ENCODE data around the gene HMCES. TPM values are rescaled to one million over a fixed set of nuclear protein-coding genes. Genes with fewer than 3 reads are reported as not detected.

The HMCES gene
- total and polyA plus RNA-seq, 2 donors, result 33.2 to 59.4 TPM

DNA sequence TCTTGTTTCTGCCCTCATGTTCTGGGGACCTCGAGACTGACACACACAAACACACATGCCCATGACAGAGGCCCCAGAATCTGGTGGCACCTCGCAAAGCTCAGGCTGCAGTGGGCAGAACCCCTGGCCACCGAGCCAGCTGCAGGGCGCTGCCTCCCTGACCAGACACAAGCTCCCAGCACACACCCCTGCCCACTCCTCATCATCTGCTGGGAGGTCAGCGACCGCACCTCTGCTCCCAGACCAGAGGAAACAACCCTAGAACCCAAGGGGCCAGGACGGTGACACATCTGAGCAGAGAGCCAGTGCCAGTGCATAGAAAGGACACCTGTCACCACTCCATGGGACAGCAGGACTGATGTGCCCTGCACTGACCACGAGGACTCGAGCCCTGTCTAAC, 43.2 kb downstream of the HMCES start:
- no peak for DNase-seq (ENCODE audit: low read depth in 6 of 9, low spot score in 9 of 9)
- WGBS, result 97% methylated on average over 9 of the region's 9 CpGs
- Histone ChIP-seq H3K36me3 (ENCODE audit: control insufficient read depth in 2 of 2, insufficient read depth in 2 of 2, low read length in 1 of 2) (peaks cover 0 to 7% of the 10 kb centered on the region in 2 donors), H3K9me3 (ENCODE audit: control insufficient read depth in 2 of 2, insufficient read depth in 1 of 2, low read length in 1 of 2) (no peaks in the 10 kb centered on the region), H3K4me1 (ENCODE audit: control insufficient read depth in 2 of 2, insufficient read depth in 2 of 2, low read length in 2 of 2) (peaks cover 14% of the 10 kb centered on the region in 2 donors), H3K27ac (ENCODE audit: low read depth in 1 of 2, low read length in 1 of 2) (no peak overlapping the region), H3K4me3 (ENCODE audit: low read length in 2 of 2) (no peak overlapping the region), H3K27me3 (ENCODE audit: control insufficient read depth in 2 of 2, insufficient read depth in 1 of 2, low read length in 1 of 2) (no peaks in the 10 kb centered on the region)

DNA sequence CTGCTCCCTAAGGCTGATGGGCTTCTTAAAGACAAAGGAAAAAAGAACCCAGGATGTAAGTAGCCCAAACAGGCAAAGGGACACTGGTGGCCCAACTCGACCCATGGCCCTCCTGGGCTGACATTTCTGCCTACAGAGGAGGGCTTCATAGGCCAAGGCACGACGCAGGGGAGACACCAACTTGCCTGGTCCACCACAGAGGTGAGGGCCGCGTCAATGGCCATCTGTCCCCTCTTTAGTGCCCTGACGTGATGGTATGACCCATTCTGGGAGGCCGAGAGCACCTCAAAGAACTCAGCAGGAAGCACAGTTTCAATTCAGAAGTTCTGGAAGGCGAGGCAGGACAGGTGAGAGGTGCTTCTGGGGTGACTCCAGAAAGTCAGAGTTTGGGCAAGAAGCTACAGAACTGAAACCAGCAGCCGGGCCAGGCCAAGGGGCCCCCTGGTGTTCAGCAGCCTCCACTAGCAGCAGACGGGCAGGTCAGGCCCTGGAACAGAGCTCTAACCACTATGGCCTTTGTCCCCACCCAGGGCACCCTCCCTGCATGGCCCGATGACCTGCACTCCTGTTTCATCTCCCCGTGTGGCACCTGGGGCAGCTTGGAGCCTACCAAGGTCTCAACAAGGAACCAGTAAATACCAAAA, 45.1 kb downstream of the HMCES start:
- no peak for DNase-seq (ENCODE audit: low read depth in 6 of 9, low spot score in 9 of 9)
- H3K4me3 ChIP-seq (ENCODE audit: low read length in 2 of 2), result no peak overlapping the region
- H3K27me3 ChIP-seq (ENCODE audit: control insufficient read depth in 2 of 2, insufficient read depth in 1 of 2, low read length in 1 of 2), result no peaks in the 10 kb centered on the region
- 93% methylated on average over 12 of the region's 12 CpGs for WGBS
- H3K27ac ChIP-seq (ENCODE audit: low read depth in 1 of 2, low read length in 1 of 2), result no peak overlapping the region
- peaks cover 0 to 7% of the 10 kb centered on the region in 2 donors for H3K36me3 ChIP-seq (ENCODE audit: control insufficient read depth in 2 of 2, insufficient read depth in 2 of 2, low read length in 1 of 2)
- H3K9me3 ChIP-seq (ENCODE audit: control insufficient read depth in 2 of 2, insufficient read depth in 1 of 2, low read length in 1 of 2), result no peaks in the 10 kb centered on the region
- H3K4me1 ChIP-seq (ENCODE audit: control insufficient read depth in 2 of 2, insufficient read depth in 2 of 2, low read length in 2 of 2), result no peaks in the 10 kb centered on the region

DNA sequence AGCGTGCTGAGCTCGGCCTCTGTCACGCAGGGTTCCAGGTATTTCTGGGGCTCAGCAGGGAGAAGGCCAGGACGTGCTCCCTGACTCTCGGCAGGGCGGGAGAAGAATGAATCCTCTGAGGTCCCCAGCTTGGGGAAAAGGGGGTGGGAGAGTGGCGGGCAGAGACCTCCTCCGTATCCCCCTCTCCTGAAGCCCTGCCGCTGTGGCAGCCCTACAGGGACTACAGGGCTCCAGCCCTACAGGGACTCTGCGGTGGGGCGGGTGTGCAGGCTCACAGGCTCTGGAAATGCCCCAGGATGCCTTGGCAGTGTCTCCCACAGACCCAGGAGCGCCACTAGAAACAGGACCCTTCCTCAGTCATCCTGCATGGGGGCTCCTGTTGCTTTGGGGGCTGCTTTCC, 46.2 kb downstream of the HMCES start:
- no peak for DNase-seq (ENCODE audit: low read depth in 6 of 9, low spot score in 9 of 9)
- Histone ChIP-seq H3K27ac (ENCODE audit: low read depth in 1 of 2, low read length in 1 of 2) (no peak overlapping the region), H3K27me3 (ENCODE audit: control insufficient read depth in 2 of 2, insufficient read depth in 1 of 2, low read length in 1 of 2) (no peaks in the 10 kb centered on the region), H3K4me1 (ENCODE audit: control insufficient read depth in 2 of 2, insufficient read depth in 2 of 2, low read length in 2 of 2) (no peaks in the 10 kb centered on the region), H3K4me3 (ENCODE audit: low read length in 2 of 2) (no peak overlapping the region), H3K36me3 (ENCODE audit: control insufficient read depth in 2 of 2, insufficient read depth in 2 of 2, low read length in 1 of 2) (peaks cover 0 to 7% of the 10 kb centered on the region in 2 donors), H3K9me3 (ENCODE audit: control insufficient read depth in 2 of 2, insufficient read depth in 1 of 2, low read length in 1 of 2) (no peaks in the 10 kb centered on the region)
- WGBS, result 98% methylated on average over 12 of the region's 12 CpGs

DNA sequence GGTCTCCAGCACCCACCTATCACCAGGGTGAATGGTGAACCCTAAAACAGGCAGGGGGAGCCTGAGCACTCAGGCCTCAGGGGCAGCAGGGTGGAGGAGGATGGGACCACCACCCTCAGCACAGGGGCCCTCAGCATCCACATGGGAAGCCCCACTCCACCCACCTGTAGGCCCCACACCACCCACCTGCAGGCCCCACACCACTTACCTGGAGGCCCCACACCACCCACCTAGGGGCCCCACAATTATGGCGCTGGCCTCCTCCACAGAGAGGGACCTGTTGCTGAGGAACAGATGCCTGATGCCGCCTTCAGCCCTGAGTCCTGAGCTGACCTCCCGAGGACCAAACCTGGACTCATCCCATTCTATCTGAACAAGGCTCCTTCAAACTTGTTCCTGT, 46.7 kb downstream of the HMCES start:
- Histone ChIP-seq H3K27ac (ENCODE audit: low read depth in 1 of 2, low read length in 1 of 2) (no peak overlapping the region), H3K4me1 (ENCODE audit: control insufficient read depth in 2 of 2, insufficient read depth in 2 of 2, low read length in 2 of 2) (no peaks in the 10 kb centered on the region), H3K27me3 (ENCODE audit: control insufficient read depth in 2 of 2, insufficient read depth in 1 of 2, low read length in 1 of 2) (no peaks in the 10 kb centered on the region), H3K9me3 (ENCODE audit: control insufficient read depth in 2 of 2, insufficient read depth in 1 of 2, low read length in 1 of 2) (no peaks in the 10 kb centered on the region), H3K4me3 (ENCODE audit: low read length in 2 of 2) (no peak overlapping the region), H3K36me3 (ENCODE audit: control insufficient read depth in 2 of 2, insufficient read depth in 2 of 2, low read length in 1 of 2) (peaks cover 0 to 7% of the 10 kb centered on the region in 2 donors)
- 98% methylated on average over 3 of the region's 3 CpGs for WGBS
- DNase-seq (ENCODE audit: low read depth in 6 of 9, low spot score in 9 of 9), result no peak

DNA sequence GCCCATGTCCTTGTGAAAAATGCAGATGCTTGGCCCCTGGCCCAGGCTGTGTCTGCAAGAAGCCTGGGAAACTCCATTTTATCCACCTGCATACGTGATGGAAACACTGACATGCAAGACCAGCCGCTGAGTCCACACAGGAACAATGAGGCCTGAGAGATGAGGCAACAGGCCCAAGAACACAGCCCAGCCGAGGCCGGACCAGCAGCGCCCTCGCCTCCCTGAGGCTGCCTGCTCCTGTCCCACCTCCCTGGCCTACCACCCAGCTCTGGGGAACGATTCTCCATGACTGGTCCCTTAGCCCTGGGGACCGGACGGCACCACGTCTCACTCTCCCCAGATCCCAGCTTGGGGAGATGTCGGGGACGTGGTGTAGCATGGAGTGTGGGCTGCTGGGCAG, 47.5 kb downstream of the HMCES start:
- Histone ChIP-seq H3K4me1 (ENCODE audit: control insufficient read depth in 2 of 2, insufficient read depth in 2 of 2, low read length in 2 of 2) (no peaks in the 10 kb centered on the region), H3K36me3 (ENCODE audit: control insufficient read depth in 2 of 2, insufficient read depth in 2 of 2, low read length in 1 of 2) (peaks cover 0 to 5% of the 10 kb centered on the region in 2 donors), H3K4me3 (ENCODE audit: low read length in 2 of 2) (no peak overlapping the region), H3K27me3 (ENCODE audit: control insufficient read depth in 2 of 2, insufficient read depth in 1 of 2, low read length in 1 of 2) (no peaks in the 10 kb centered on the region), H3K27ac (ENCODE audit: low read depth in 1 of 2, low read length in 1 of 2) (no peak overlapping the region), H3K9me3 (ENCODE audit: control insufficient read depth in 2 of 2, insufficient read depth in 1 of 2, low read length in 1 of 2) (no peaks in the 10 kb centered on the region)
- WGBS, result 96% methylated on average over 12 of the region's 12 CpGs
- DNase-seq (ENCODE audit: low read depth in 6 of 9, low spot score in 9 of 9), result no peak

DNA sequence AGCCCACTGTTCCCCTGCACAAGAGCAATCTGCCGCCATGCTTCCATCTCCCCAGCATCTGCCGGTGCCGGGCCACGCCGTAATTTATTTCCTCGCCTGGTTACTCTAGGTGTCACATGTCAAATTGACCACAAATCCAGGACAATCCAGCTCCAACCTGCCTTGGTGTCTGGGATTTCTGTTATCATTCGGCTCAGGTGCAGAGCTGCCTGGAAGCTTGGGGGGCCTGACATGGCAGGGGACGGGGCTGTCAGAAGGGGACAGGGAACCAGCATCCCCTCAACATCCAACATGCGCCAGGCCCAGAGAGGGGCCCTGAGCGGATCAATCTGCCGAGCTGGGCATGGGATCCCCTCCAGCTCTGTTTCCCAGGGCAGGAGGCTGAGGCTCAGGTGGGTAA, 47.9 kb downstream of the HMCES start:
- Histone ChIP-seq H3K27ac (ENCODE audit: low read depth in 1 of 2, low read length in 1 of 2) (no peak overlapping the region), H3K27me3 (ENCODE audit: control insufficient read depth in 2 of 2, insufficient read depth in 1 of 2, low read length in 1 of 2) (no peaks in the 10 kb centered on the region), H3K4me1 (ENCODE audit: control insufficient read depth in 2 of 2, insufficient read depth in 2 of 2, low read length in 2 of 2) (no peaks in the 10 kb centered on the region), H3K36me3 (ENCODE audit: control insufficient read depth in 2 of 2, insufficient read depth in 2 of 2, low read length in 1 of 2) (peaks cover 0 to 5% of the 10 kb centered on the region in 2 donors), H3K4me3 (ENCODE audit: low read length in 2 of 2) (no peak overlapping the region), H3K9me3 (ENCODE audit: control insufficient read depth in 2 of 2, insufficient read depth in 1 of 2, low read length in 1 of 2) (no peaks in the 10 kb centered on the region)
- 95% methylated on average over 11 of the region's 11 CpGs for WGBS
- DNase-seq (ENCODE audit: low read depth in 6 of 9, low spot score in 9 of 9), result no peak

DNA sequence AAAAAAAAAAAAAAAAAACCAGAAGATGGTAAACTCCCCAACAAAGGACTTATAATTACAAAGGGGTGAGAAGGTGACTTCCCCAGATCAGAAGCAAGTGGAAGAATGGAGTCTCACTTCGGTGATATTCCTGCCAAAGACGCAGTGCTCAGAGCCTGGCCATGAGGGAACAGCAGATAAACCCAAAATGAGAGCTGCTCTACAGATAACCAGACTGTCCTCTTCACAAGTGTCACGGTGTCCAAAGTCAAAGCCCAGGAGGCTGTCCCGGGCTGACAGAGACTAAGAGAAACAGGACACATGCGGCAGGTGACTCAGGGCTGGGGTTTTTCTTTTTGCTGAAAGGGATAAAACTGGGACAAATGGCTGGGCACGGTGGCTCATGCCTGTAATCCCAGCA, 48.8 kb downstream of the HMCES start:
- Histone ChIP-seq H3K27me3 (ENCODE audit: control insufficient read depth in 2 of 2, insufficient read depth in 1 of 2, low read length in 1 of 2) (no peaks in the 10 kb centered on the region), H3K4me3 (ENCODE audit: low read length in 2 of 2) (no peak overlapping the region), H3K4me1 (ENCODE audit: control insufficient read depth in 2 of 2, insufficient read depth in 2 of 2, low read length in 2 of 2) (no peaks in the 10 kb centered on the region), H3K9me3 (ENCODE audit: control insufficient read depth in 2 of 2, insufficient read depth in 1 of 2, low read length in 1 of 2) (no peaks in the 10 kb centered on the region), H3K27ac (ENCODE audit: low read depth in 1 of 2, low read length in 1 of 2) (no peak overlapping the region), H3K36me3 (ENCODE audit: control insufficient read depth in 2 of 2, insufficient read depth in 2 of 2, low read length in 1 of 2) (peaks cover 0 to 5% of the 10 kb centered on the region in 2 donors)
- 97% methylated on average over 6 of the region's 6 CpGs for WGBS
- DNase-seq (ENCODE audit: low read depth in 6 of 9, low spot score in 9 of 9), result no peak

DNA sequence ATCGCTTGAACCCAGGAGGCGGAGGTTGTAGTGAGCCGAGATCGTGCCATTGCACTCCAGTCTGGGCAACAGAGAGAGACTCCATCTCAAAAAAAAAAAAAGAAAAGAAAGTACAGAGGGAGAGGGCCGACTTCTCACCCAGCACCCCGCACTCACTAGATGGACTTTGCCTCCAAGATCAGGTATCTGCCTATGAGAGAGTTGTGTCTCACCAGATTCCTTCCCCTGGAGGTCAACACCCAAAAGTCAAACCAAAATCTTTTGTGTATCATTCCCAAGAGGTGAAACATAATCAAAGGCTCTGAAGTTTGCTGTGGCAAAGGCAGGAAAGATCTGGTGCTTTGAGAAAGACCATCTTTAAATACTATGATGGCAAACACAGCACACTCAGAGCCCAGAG, 51.2 kb downstream of the HMCES start:
- 95% methylated on average over 6 of the region's 6 CpGs for WGBS

DNA sequence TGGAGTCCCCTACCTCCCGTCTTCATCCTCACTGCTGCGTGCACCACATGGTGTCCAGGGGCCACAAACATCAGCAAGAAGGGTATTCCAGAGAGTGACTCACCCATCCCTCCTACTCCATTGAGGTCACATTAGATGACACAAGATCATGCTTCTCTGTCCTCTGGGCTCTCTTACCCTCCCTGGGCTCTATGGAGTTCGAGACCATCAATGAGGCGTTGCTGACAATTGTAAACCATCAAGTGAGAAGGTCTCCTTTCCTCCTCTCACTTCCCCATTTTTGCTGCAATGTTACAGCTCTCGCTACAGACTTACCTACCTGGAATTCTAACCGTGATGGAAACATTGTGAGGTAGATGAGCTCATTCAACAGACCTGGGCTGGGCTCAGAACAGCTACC, 51.7 kb downstream of the HMCES start:
- H3K9me3 ChIP-seq (ENCODE audit: control insufficient read depth in 2 of 2, insufficient read depth in 1 of 2, low read length in 1 of 2), result no peaks in the 10 kb centered on the region
- DNase-seq (ENCODE audit: low read depth in 6 of 9, low spot score in 9 of 9), result no peak
- H3K36me3 ChIP-seq (ENCODE audit: control insufficient read depth in 2 of 2, insufficient read depth in 2 of 2, low read length in 1 of 2), result no peaks in the 10 kb centered on the region
- no peak overlapping the region for H3K27ac ChIP-seq (ENCODE audit: low read depth in 1 of 2, low read length in 1 of 2)
- WGBS, result 84% methylated on average over 6 of the region's 6 CpGs
- no peaks in the 10 kb centered on the region for H3K4me1 ChIP-seq (ENCODE audit: control insufficient read depth in 2 of 2, insufficient read depth in 2 of 2, low read length in 2 of 2)
- H3K27me3 ChIP-seq (ENCODE audit: control insufficient read depth in 2 of 2, insufficient read depth in 1 of 2, low read length in 1 of 2), result no peaks in the 10 kb centered on the region
- no peak overlapping the region for H3K4me3 ChIP-seq (ENCODE audit: low read length in 2 of 2)

More for the DNA sequence above, 51.2 kb downstream of the HMCES start:
- Histone ChIP-seq H3K27me3 (ENCODE audit: control insufficient read depth in 2 of 2, insufficient read depth in 1 of 2, low read length in 1 of 2) (no peaks in the 10 kb centered on the region), H3K27ac (ENCODE audit: low read depth in 1 of 2, low read length in 1 of 2) (no peak overlapping the region), H3K9me3 (ENCODE audit: control insufficient read depth in 2 of 2, insufficient read depth in 1 of 2, low read length in 1 of 2) (no peaks in the 10 kb centered on the region), H3K4me1 (ENCODE audit: control insufficient read depth in 2 of 2, insufficient read depth in 2 of 2, low read length in 2 of 2) (no peaks in the 10 kb centered on the region), H3K36me3 (ENCODE audit: control insufficient read depth in 2 of 2, insufficient read depth in 2 of 2, low read length in 1 of 2) (no peaks in the 10 kb centered on the region), H3K4me3 (ENCODE audit: low read length in 2 of 2) (no peak overlapping the region)
- DNase-seq (ENCODE audit: low read depth in 6 of 9, low spot score in 9 of 9), result no peak
